Liver (tissue), 9 donors: ENCODE measurements around the gene MAPRE2. TPM values are rescaled to one million over a fixed set of nuclear protein-coding genes. Genes with fewer than 3 reads are reported as not detected.

ENCODE experiments used
- DNase-seq: peaks from one replicate; pipeline ENCODE4 v3.0.0-alpha.2; 2017; ENCODE audit warnings: low spot score
- H3K27ac ChIP-seq, 2 donors: one replicate each; pipeline ENCODE4 v1.7.0; 2013; ENCODE audit warnings: inconsistent platforms in 2 of 2, low read length in 2 of 2, control low read depth in 1 of 2, low read depth in 1 of 2, mild to moderate bottlenecking in 1 of 2
- H3K27me3 ChIP-seq, 4 donors: one replicate each; pipeline versions ENCODE4 v1.6.1 to v1.7.0; 2013; ENCODE audit warnings: low read length in 3 of 4, inconsistent platforms in 1 of 4, mild to moderate bottlenecking in 1 of 4, moderate library complexity in 1 of 4; ENCODE audit not compliant: control insufficient read depth in 4 of 4, insufficient read depth in 4 of 4
- H3K36me3 ChIP-seq, 4 donors: one replicate each; pipeline versions ENCODE4 v1.6.1 to v1.7.0; 2013; ENCODE audit warnings: low read length in 3 of 4, mild to moderate bottlenecking in 3 of 4, low read depth in 1 of 4, moderate library complexity in 1 of 4; ENCODE audit not compliant: control insufficient read depth in 4 of 4, insufficient read depth in 3 of 4
- H3K4me1 ChIP-seq, 4 donors: one replicate each; pipeline versions ENCODE4 v1.6.1 to v1.7.0; 2013; ENCODE audit warnings: low read length in 3 of 4, mild to moderate bottlenecking in 3 of 4, moderate library complexity in 1 of 4; ENCODE audit not compliant: control insufficient read depth in 4 of 4, insufficient read depth in 4 of 4
- H3K4me3 ChIP-seq, 3 donors: one replicate each; pipeline versions ENCODE4 v1.6.1 to v1.7.0; 2013; ENCODE audit warnings: low read length in 3 of 3, control low read depth in 1 of 3, low read depth in 1 of 3, mild to moderate bottlenecking in 1 of 3
- H3K9ac ChIP-seq, 2 donors: one replicate each; pipeline ENCODE4 v1.7.0; 2013; ENCODE audit warnings: low read length in 2 of 2, mild to moderate bottlenecking in 2 of 2, moderate library complexity in 2 of 2, control low read depth in 1 of 2, low read depth in 1 of 2
- H3K9me3 ChIP-seq, 4 donors: one replicate each; pipeline versions ENCODE4 v1.6.1 to v1.7.0; 2013; ENCODE audit warnings: low read length in 3 of 4; ENCODE audit not compliant: control insufficient read depth in 4 of 4
- EGR1 ChIP-seq, 2 donors: IDR thresholded peaks; 2 replicates each; pipeline ENCODE4 v1.6.1; 2016 to 2018; ENCODE audit warnings: antibody characterized with exemption in 2 of 2, low read depth in 2 of 2
- FOXA1 ChIP-seq: IDR thresholded peaks from 2 replicates; pipeline ENCODE4 v1.6.1; 2016; ENCODE audit warnings: antibody characterized with exemption
- FOXA2 ChIP-seq: IDR thresholded peaks from 2 replicates; pipeline ENCODE4 v1.6.1; 2016; ENCODE audit warnings: antibody characterized with exemption
- GABPA ChIP-seq, 2 donors: IDR thresholded peaks in 1 of 2; conservative IDR thresholded peaks in 1 of 2; 2 replicates each; pipeline ENCODE4 v1.6.1; 2016; ENCODE audit warnings: antibody characterized with exemption in 2 of 2, mild to moderate bottlenecking in 1 of 2, moderate library complexity in 1 of 2
- HNF4A ChIP-seq, 2 donors: conservative IDR thresholded peaks; 2 replicates each; pipeline ENCODE4 v1.6.1; 2016; ENCODE audit warnings: antibody characterized with exemption in 2 of 2, mild to moderate bottlenecking in 2 of 2
- HNF4G ChIP-seq: IDR thresholded peaks from 2 replicates; pipeline ENCODE4 v1.6.1; 2016; ENCODE audit warnings: antibody characterized with exemption
- JUND ChIP-seq, 2 donors: IDR thresholded peaks; 2 replicates each; pipeline ENCODE4 v1.6.1; 2016; ENCODE audit warnings: antibody characterized with exemption in 2 of 2
- NR2F2 ChIP-seq: IDR thresholded peaks from 2 replicates; pipeline ENCODE4 v1.6.1; 2016; ENCODE audit warnings: antibody characterized with exemption
- RAD21 ChIP-seq, 2 donors: IDR thresholded peaks; 2 replicates each; pipeline ENCODE4 v1.6.1; 2016; ENCODE audit warnings: antibody characterized with exemption in 2 of 2, mild to moderate bottlenecking in 2 of 2
- RXRA ChIP-seq, 2 donors: IDR thresholded peaks; 2 replicates each; pipeline ENCODE4 v1.6.1; 2017 to 2018; ENCODE audit warnings: antibody characterized with exemption in 2 of 2, mild to moderate bottlenecking in 1 of 2
- SP1 ChIP-seq: IDR thresholded peaks from 2 replicates; pipeline ENCODE4 v1.6.1; 2018; ENCODE audit warnings: antibody characterized with exemption, mild to moderate bottlenecking
- TAF1 ChIP-seq: conservative IDR thresholded peaks from 2 replicates; pipeline ENCODE4 v1.6.1; 2016; ENCODE audit warnings: antibody characterized with exemption, mild to moderate bottlenecking
- YY1 ChIP-seq: IDR thresholded peaks from 2 replicates; pipeline ENCODE4 v1.6.1; 2016; ENCODE audit warnings: antibody characterized with exemption, mild to moderate bottlenecking
- WGBS: extraction: QIAGEN DNeasy Blood & Tissue Kit; methylation state at CpG from one replicate; pipeline ENCODE4 v1.1.7; 2013; 5-methylcytosine and 5-hydroxymethylcytosine counted together
- polyA plus RNA-seq, 2 donors: library from polyadenylated mRNA; stranded (reverse) in 1 of 2; unstranded in 1 of 2; fragments of 200-250 nt in 1 of 2; fragments of >200 nt in 1 of 2; fragmentation: Nextera tagmentation in 1 of 2; extraction: Ambion mirVana in 1 of 2; gene quantifications; one replicate each; pipeline versions ENCODE4 v1.2.1 to v1.2.3, GENCODE V29; 2013 to 2015
- total RNA-seq, 2 donors: library from RNA; depleted of rRNA; stranded (reverse); fragments of >200 nt; gene quantifications; one replicate each; pipeline ENCODE4 v1.2.3, GENCODE V29; 2014
- TF ChIP-seq, protein P1 (sequence below): IDR thresholded peaks from 2 replicates; pipeline ENCODE4 v1.6.1; 2016; ENCODE audit warnings: antibody characterized with exemption
- TF ChIP-seq, protein P2 (sequence below): IDR thresholded peaks from 2 replicates; pipeline ENCODE4 v1.6.1; 2016; ENCODE audit warnings: antibody characterized with exemption, mild to moderate bottlenecking
- TF ChIP-seq, protein P3 (sequence below): IDR thresholded peaks from 2 replicates; pipeline ENCODE4 v1.6.1; 2016; ENCODE audit warnings: antibody characterized with exemption
- TF ChIP-seq, protein P4 (sequence below): fragments of 150-350 bp; IDR thresholded peaks from 2 replicates; pipeline ENCODE4 v1.5.1; 2017; ENCODE audit warnings: improper control_type of control experiment, low read depth, low read length; ENCODE audit not compliant: missing input control
- TF ChIP-seq, protein P5 (sequence below): IDR thresholded peaks from 2 replicates; pipeline ENCODE4 v1.6.1; 2016; ENCODE audit warnings: antibody characterized with exemption
- donor health status: healthy.
- donor health status: healthy.
- donor health status: healthy.
- donor health status: healthy.
- donor health status: healthy.

The MAPRE2 gene
- total and polyA plus RNA-seq, 4 donors: 7.9 to 12.8 (median 11.0) TPM

DNA sequence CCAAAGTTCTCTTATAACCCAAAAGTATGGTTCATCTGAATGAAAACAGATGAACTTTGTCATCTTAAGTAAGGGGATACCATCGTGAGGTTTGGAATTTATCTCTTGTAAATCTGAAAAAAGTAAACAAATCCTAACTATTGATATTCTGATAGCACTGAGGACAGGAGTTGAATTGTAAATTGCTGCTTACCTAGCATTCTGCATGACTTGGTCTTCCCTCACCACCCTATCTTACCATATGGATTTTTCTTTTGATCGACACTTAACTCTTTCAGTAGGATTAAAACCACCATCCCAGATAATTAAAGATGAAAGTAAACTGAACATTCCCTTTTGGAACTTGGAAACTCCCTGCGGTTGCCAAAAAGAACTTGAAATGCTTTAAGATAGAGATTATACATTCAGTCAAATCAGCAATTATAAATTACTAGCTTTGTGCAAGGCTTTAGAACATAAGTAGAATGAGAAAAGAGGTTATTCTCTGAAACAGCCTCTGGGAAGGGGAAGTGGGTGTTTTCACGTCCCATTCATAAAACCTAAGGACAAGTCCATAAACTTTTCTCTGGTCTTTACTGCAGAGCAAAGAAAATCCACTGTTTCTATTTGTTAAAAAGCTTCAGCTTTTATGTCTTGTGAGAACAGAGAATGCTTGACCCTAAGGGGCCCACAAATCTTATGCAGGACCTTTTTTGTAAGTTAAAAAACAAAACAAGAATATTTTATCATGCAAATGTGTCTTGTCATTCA is 149.9 kb downstream of the MAPRE2 start:
- Histone ChIP-seq H3K36me3 (no peaks in the 10 kb centered on the region), H3K27me3 (no peaks in the 10 kb centered on the region), H3K4me3 (no peak overlapping the region), H3K4me1 (peaks cover 0 to 4% (median 0%) of the 10 kb centered on the region in 4 donors), H3K9me3 (no peaks in the 10 kb centered on the region), H3K27ac (no peak overlapping the region), H3K9ac (no peak overlapping the region)
- 63% methylated on average over 4 of the region's 4 CpGs for WGBS
- no peak for DNase-seq
- TF ChIP-seq JUND (IDR thresholded peaks at IDR 0.05) (no peak), TAF1 (no peak), HNF4G (no peak), YY1 (no peak), GABPA (IDR thresholded peaks at IDR 0.05 in 1 of 2, conservative IDR thresholded peaks at IDR 0.05 in 1 of 2) (no peak), HNF4A (conservative IDR thresholded peaks at IDR 0.05) (no peak), FOXA2 (no peak), RAD21 (IDR thresholded peaks at IDR 0.05) (no peak), FOXA1 (no peak), SP1 (no peak), RXRA (IDR thresholded peaks at IDR 0.05) (no peak), EGR1 (IDR thresholded peaks at IDR 0.05; ENCODE audit: low read depth in 2 of 2) (no peak), NR2F2 (no peak)
- TF ChIP-seq, protein P1, sequence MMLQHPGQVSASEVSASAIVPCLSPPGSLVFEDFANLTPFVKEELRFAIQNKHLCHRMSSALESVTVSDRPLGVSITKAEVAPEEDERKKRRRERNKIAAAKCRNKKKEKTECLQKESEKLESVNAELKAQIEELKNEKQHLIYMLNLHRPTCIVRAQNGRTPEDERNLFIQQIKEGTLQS: no peak
- TF ChIP-seq, protein P2, sequence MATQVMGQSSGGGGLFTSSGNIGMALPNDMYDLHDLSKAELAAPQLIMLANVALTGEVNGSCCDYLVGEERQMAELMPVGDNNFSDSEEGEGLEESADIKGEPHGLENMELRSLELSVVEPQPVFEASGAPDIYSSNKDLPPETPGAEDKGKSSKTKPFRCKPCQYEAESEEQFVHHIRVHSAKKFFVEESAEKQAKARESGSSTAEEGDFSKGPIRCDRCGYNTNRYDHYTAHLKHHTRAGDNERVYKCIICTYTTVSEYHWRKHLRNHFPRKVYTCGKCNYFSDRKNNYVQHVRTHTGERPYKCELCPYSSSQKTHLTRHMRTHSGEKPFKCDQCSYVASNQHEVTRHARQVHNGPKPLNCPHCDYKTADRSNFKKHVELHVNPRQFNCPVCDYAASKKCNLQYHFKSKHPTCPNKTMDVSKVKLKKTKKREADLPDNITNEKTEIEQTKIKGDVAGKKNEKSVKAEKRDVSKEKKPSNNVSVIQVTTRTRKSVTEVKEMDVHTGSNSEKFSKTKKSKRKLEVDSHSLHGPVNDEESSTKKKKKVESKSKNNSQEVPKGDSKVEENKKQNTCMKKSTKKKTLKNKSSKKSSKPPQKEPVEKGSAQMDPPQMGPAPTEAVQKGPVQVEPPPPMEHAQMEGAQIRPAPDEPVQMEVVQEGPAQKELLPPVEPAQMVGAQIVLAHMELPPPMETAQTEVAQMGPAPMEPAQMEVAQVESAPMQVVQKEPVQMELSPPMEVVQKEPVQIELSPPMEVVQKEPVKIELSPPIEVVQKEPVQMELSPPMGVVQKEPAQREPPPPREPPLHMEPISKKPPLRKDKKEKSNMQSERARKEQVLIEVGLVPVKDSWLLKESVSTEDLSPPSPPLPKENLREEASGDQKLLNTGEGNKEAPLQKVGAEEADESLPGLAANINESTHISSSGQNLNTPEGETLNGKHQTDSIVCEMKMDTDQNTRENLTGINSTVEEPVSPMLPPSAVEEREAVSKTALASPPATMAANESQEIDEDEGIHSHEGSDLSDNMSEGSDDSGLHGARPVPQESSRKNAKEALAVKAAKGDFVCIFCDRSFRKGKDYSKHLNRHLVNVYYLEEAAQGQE: no peak
- TF ChIP-seq, protein P3, sequence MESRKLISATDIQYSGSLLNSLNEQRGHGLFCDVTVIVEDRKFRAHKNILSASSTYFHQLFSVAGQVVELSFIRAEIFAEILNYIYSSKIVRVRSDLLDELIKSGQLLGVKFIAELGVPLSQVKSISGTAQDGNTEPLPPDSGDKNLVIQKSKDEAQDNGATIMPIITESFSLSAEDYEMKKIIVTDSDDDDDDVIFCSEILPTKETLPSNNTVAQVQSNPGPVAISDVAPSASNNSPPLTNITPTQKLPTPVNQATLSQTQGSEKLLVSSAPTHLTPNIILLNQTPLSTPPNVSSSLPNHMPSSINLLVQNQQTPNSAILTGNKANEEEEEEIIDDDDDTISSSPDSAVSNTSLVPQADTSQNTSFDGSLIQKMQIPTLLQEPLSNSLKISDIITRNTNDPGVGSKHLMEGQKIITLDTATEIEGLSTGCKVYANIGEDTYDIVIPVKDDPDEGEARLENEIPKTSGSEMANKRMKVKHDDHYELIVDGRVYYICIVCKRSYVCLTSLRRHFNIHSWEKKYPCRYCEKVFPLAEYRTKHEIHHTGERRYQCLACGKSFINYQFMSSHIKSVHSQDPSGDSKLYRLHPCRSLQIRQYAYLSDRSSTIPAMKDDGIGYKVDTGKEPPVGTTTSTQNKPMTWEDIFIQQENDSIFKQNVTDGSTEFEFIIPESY: no peak
- TF ChIP-seq, protein P4, sequence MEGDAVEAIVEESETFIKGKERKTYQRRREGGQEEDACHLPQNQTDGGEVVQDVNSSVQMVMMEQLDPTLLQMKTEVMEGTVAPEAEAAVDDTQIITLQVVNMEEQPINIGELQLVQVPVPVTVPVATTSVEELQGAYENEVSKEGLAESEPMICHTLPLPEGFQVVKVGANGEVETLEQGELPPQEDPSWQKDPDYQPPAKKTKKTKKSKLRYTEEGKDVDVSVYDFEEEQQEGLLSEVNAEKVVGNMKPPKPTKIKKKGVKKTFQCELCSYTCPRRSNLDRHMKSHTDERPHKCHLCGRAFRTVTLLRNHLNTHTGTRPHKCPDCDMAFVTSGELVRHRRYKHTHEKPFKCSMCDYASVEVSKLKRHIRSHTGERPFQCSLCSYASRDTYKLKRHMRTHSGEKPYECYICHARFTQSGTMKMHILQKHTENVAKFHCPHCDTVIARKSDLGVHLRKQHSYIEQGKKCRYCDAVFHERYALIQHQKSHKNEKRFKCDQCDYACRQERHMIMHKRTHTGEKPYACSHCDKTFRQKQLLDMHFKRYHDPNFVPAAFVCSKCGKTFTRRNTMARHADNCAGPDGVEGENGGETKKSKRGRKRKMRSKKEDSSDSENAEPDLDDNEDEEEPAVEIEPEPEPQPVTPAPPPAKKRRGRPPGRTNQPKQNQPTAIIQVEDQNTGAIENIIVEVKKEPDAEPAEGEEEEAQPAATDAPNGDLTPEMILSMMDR: no peak
- TF ChIP-seq, protein P5, sequence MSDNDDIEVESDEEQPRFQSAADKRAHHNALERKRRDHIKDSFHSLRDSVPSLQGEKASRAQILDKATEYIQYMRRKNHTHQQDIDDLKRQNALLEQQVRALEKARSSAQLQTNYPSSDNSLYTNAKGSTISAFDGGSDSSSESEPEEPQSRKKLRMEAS: no peak
